MCF 10A (cell line): ENCODE measurements around the gene KPNA3. TPM values are rescaled to one million over a fixed set of nuclear protein-coding genes. Genes with fewer than 3 reads are reported as not detected.

Experiments
- BruUV-seq: library from RNA; stranded (reverse); fragments of 400-500 nt; replicated peaks from 2 replicates; lab custom pipeline; 2021; lab: Mats Ljungman, UMichigan
- CTCF ChIA-PET: fragments of 300-600 bp; sonication (Branson Sonifier 250); formaldehyde crosslinking; extraction: SDS; loops from one replicate; lab custom pipeline; 2021; ENCODE audit warnings: antibody characterized with exemption, inconsistent platforms; lab: Yijun Ruan, JAX
- POLR2A ChIA-PET: fragments of 300-600, 350-650 bp; sonication (Branson Sonifier 250); formaldehyde crosslinking; extraction: SDS; loops from one replicate; lab custom pipeline; 2020; ENCODE audit warnings: antibody characterized with exemption, inconsistent platforms; lab: Yijun Ruan, JAX
- DNase-seq: peaks from one replicate; pipeline ENCODE4 v3.0.0-alpha.2; 2018; ENCODE audit not compliant: unreplicated experiment
- H3K27ac Mint-ChIP-seq: one replicate; pipeline ENCODE4 v1.8.0; 2022; ENCODE audit warnings: mild to moderate bottlenecking, low read depth, mixed read lengths; ENCODE audit not compliant: unreplicated experiment
- H3K27me3 Mint-ChIP-seq: one replicate; pipeline ENCODE4 v1.8.0; 2022; ENCODE audit warnings: mixed read lengths; ENCODE audit not compliant: insufficient read depth, unreplicated experiment
- H3K36me3 Mint-ChIP-seq: one replicate; pipeline ENCODE4 v1.8.0; 2022; ENCODE audit warnings: mild to moderate bottlenecking, moderate library complexity, mixed read lengths; ENCODE audit not compliant: insufficient read depth, unreplicated experiment
- H3K4me1 Mint-ChIP-seq: one replicate; pipeline ENCODE4 v1.8.0; 2022; ENCODE audit warnings: mixed read lengths; ENCODE audit not compliant: insufficient read depth, unreplicated experiment
- H3K4me3 Mint-ChIP-seq: one replicate; pipeline ENCODE4 v1.8.0; 2022; ENCODE audit warnings: mild to moderate bottlenecking, moderate library complexity, mixed read lengths; ENCODE audit not compliant: unreplicated experiment
- H3K9me3 Mint-ChIP-seq: one replicate; pipeline ENCODE4 v1.8.0; 2022; ENCODE audit warnings: mixed read lengths; ENCODE audit not compliant: unreplicated experiment
- CTCF ChIP-seq: fragments of 200-600 bp; IDR thresholded peaks from one replicate; pipeline ENCODE4 v1.8.0; 2022; ENCODE audit warnings: antibody characterized with exemption, mild to moderate bottlenecking; ENCODE audit not compliant: unreplicated experiment
- intact Hi-C: fragments of 100-400 bp; cut with micrococcal nuclease; formaldehyde crosslinking; loops from 2 replicates; pipeline ENCODE4 v1.14.1; 2022
- total RNA-seq: library from RNA; stranded (reverse); gene quantifications from 2 replicates; pipeline ENCODE4 v1.2.3, GENCODE V29; 2022

The KPNA3 gene
- total RNA-seq, 1 experiment from 2014 or later = 40.6 TPM

- Mint-ChIP-seq H3K27ac (no peak overlapping the region), H3K36me3 (peaks cover 38% of the 10 kb centered on the region), H3K4me3 (no peak overlapping the region), H3K9me3 (no peaks in the 10 kb centered on the region), H3K27me3 (no peaks in the 10 kb centered on the region), H3K4me1 (no peaks in the 10 kb centered on the region)
- POLR2A ChIA-PET = interaction anchor here (0.6 kb wide), 1 partner anchor 12 kb away, joined by 3 read pairs; no protein-coding TSS in a partner anchor
- CTCF ChIA-PET = interaction anchor here (0.7 to 1.5 kb wide), 4 partner anchors 137 to 1264 kb away, joined by 3 to 4 read pairs (median 4); no protein-coding TSS in a partner anchor
- no TSS peak for BruUV-seq
- intact Hi-C loops = loop anchor here (1.0 to 5.0 kb wide), 2 partner anchors 196 to 1420 kb away; no protein-coding TSS in a partner anchor
- peak; percentile 59 for DNase-seq
- TF ChIP-seq CTCF = peak; percentile 34
Measured at GRCh38 chr13:49652355-49653305, 139.9 kb downstream of the KPNA3 start.

GRCh38 chr13:49651570-49652354 is 140.7 kb downstream of the KPNA3 start:
- ChIA-PET POLR2A (no interaction called here), CTCF (interaction anchor here (0.7 to 1.3 kb wide), 3 partner anchors 138 to 1265 kb away, joined by 3 to 4 read pairs (median 3); no protein-coding TSS in a partner anchor)
- Mint-ChIP-seq H3K4me1 (no peaks in the 10 kb centered on the region), H3K9me3 (no peaks in the 10 kb centered on the region), H3K36me3 (peaks cover 29% of the 10 kb centered on the region), H3K27me3 (no peaks in the 10 kb centered on the region), H3K4me3 (no peak overlapping the region), H3K27ac (no peak overlapping the region)
- TF ChIP-seq CTCF = no peak
- intact Hi-C loops = loop anchor here (1.0 to 5.0 kb wide), 2 partner anchors 197 to 1421 kb away; no protein-coding TSS in a partner anchor
- no TSS peak for BruUV-seq
- DNase-seq = no peak

- CTCF ChIA-PET = interaction anchor here (0.6 to 1.8 kb wide), 2 partner anchors 199 to 330 kb away, joined by 4 read pairs; no protein-coding TSS in a partner anchor
- POLR2A ChIA-PET = interaction anchor here (1.1 to 2.3 kb wide), 3 partner anchors 41 to 210 kb away, joined by 3 to 5 read pairs (median 4); partner anchors contain the start of gene EBPL
- DNase-seq = no peak
- no peaks in the 10 kb centered on the region for H3K4me1 Mint-ChIP-seq
- no peaks in the 10 kb centered on the region for H3K9me3 Mint-ChIP-seq
- H3K36me3 Mint-ChIP-seq = peaks cover 14% of the 10 kb centered on the region
- intact Hi-C loops = loop anchor here (5.0 kb wide), 1 partner anchor 1422 kb away; no protein-coding TSS in a partner anchor
- no peak overlapping the region for H3K4me3 Mint-ChIP-seq
- no peaks in the 10 kb centered on the region for H3K27me3 Mint-ChIP-seq
- H3K27ac Mint-ChIP-seq = no peak overlapping the region
- BruUV-seq = no TSS peak
- no peak for TF ChIP-seq CTCF
Measured at GRCh38 chr13:49649963-49650312, 142.5 kb downstream of the KPNA3 start.

Other genes starting within 250 kb of the KPNA3 start
- 16.8 and 17.9 TPM in 2 replicates for gene RCBTB1, start 207.1 kb downstream of the KPNA3 start, total RNA-seq
- not detected in 2 replicates for gene ARL11, start 164.2 kb downstream of the KPNA3 start, total RNA-seq
- 90.1 and 121 TPM in 2 replicates for gene EBPL, start 101.2 kb downstream of the KPNA3 start, total RNA-seq
- gene SPRYD7, start 143.7 kb upstream of the KPNA3 start, total RNA-seq = 15.1 and 19.5 TPM in 2 replicates
- gene TRIM13, start 204.4 kb upstream of the KPNA3 start, total RNA-seq = 17.5 and 19.0 TPM in 2 replicates
- 0.28 and 0.49 TPM in 2 replicates for gene KCNRG, start 222.8 kb upstream of the KPNA3 start, total RNA-seq